ENCODE measurements around the gene CHD8. TPM values are rescaled to one million over a fixed set of nuclear protein-coding genes. Genes with fewer than 3 reads are reported as not detected.

CHD8 gene
- total and polyA plus RNA-seq, 2 of the 13 experiments (the other 11 are each of a cell fraction or from before 2014, with no cell fraction given) = 35.1 to 79.6 TPM

DNA sequence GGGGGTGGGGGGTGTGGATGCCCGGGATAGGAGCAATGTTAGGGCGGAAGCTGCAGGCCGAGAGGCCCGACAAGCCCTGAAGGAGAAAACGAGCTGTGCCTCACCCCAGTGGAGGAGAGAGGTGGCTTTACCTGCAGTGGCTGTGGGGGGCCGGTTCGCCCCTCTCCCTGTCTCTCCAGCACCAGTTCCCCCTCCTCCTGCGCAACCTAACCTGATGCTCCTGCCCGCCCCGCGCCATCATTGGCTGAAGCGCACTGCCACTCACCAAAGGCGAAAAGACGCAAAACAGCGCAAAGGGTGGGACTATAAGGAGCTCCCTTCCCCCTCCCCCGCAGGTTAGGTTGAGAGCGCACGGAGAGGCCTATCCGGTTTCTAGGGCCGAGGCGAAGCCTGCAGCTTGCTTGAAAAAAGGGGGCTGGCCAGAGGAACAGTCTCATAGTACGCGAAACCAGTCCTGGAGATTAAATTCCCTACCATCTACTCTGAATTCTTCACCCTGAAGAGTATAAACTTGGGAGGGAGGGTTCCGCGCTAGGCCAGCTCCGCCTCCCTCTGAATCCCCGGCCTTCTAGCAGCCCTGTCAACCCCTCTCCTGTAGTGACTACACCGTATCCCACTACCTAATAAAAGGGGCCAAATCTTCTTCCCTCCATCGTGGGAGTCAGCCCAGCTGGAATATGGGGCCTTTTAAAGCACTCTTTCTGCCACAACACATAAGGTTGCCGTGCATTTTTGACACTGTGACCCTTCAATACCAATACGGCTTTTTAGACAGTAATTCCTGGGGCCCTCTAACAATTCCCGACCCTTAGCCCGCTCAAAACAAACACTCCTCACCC lies 18.6 kb downstream of the CHD8 start (continued):
- TF ChIP-seq, protein P1, sequence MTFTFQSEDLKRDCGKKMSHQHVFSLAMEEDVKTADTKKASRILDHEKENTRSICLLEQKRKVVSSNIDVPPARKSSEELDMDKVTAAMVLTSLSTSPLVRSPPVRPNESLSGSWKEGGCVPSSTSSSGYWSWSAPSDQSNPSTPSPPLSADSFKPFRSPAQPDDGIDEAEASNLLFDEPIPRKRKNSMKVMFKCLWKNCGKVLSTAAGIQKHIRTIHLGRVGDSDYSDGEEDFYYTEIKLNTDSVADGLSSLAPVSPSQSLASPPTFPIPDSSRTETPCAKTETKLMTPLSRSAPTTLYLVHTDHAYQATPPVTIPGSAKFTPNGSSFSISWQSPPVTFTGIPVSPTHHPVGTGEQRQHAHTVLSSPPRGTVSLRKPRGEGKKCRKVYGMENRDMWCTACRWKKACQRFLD (CRISPR knock-in tag; IDR thresholded peaks at IDR 0.05; ENCODE audit: borderline replicate concordance) = no peak
- peak; percentile 48; the same call in 1 of the 2 replicates for TF ChIP-seq ZNF747 (CRISPR knock-in tag; IDR thresholded peaks at IDR 0.05; ENCODE audit: borderline replicate concordance)
- TF ChIP-seq SP4 (CRISPR knock-in tag; IDR thresholded peaks at IDR 0.05) = peak; percentile 99
- TF ChIP-seq, protein P2, sequence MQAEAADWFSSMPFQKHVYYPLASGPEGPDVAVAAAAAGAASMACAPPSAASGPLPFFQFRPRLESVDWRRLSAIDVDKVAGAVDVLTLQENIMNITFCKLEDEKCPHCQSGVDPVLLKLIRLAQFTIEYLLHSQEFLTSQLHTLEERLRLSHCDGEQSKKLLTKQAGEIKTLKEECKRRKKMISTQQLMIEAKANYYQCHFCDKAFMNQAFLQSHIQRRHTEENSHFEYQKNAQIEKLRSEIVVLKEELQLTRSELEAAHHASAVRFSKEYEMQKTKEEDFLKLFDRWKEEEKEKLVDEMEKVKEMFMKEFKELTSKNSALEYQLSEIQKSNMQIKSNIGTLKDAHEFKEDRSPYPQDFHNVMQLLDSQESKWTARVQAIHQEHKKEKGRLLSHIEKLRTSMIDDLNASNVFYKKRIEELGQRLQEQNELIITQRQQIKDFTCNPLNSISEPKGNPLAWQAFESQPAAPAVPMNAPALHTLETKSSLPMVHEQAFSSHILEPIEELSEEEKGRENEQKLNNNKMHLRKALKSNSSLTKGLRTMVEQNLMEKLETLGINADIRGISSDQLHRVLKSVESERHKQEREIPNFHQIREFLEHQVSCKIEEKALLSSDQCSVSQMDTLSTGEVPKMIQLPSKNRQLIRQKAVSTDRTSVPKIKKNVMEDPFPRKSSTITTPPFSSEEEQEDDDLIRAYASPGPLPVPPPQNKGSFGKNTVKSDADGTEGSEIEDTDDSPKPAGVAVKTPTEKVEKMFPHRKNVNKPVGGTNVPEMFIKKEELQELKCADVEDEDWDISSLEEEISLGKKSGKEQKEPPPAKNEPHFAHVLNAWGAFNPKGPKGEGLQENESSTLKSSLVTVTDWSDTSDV (CRISPR knock-in tag; IDR thresholded peaks at IDR 0.05) = peak; percentile 91; the same call in 1 of the 2 replicates
- TF ChIP-seq GABPB1 (CRISPR knock-in tag; IDR thresholded peaks at IDR 0.05) = peak; percentile 93
- peak; percentile 91 for TF ChIP-seq ELF1 (CRISPR knock-in tag; IDR thresholded peaks at IDR 0.05)
- no peak for TF ChIP-seq MATR3 (CRISPR knock-in tag; IDR thresholded peaks at IDR 0.05)
- TF ChIP-seq ZNF160 (CRISPR knock-in tag; IDR thresholded peaks at IDR 0.05) = no peak
- TF ChIP-seq, protein P3, sequence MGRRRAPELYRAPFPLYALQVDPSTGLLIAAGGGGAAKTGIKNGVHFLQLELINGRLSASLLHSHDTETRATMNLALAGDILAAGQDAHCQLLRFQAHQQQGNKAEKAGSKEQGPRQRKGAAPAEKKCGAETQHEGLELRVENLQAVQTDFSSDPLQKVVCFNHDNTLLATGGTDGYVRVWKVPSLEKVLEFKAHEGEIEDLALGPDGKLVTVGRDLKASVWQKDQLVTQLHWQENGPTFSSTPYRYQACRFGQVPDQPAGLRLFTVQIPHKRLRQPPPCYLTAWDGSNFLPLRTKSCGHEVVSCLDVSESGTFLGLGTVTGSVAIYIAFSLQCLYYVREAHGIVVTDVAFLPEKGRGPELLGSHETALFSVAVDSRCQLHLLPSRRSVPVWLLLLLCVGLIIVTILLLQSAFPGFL (CRISPR knock-in tag; IDR thresholded peaks at IDR 0.05) = no peak
- TF ChIP-seq, protein P4, sequence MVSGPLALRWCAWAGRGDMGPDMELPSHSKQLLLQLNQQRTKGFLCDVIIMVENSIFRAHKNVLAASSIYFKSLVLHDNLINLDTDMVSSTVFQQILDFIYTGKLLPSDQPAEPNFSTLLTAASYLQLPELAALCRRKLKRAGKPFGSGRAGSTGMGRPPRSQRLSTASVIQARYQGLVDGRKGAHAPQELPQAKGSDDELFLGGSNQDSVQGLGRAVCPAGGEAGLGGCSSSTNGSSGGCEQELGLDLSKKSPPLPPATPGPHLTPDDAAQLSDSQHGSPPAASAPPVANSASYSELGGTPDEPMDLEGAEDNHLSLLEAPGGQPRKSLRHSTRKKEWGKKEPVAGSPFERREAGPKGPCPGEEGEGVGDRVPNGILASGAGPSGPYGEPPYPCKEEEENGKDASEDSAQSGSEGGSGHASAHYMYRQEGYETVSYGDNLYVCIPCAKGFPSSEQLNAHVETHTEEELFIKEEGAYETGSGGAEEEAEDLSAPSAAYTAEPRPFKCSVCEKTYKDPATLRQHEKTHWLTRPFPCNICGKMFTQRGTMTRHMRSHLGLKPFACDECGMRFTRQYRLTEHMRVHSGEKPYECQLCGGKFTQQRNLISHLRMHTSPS (CRISPR knock-in tag; IDR thresholded peaks at IDR 0.05; ENCODE audit: low read depth) = no peak; the same call in 1 of the 2 replicates
- peak; percentile 77 for TF ChIP-seq RXRB (CRISPR knock-in tag; IDR thresholded peaks at IDR 0.05; ENCODE audit: borderline replicate concordance)
- no peak for TF ChIP-seq ZNF282 (IDR thresholded peaks at IDR 0.05; ENCODE audit: partially characterized antibody)
- TF ChIP-seq ZSCAN9 (CRISPR knock-in tag; IDR thresholded peaks at IDR 0.05; ENCODE audit: borderline replicate concordance) = peak; percentile 98
- TF ChIP-seq TEAD3 (CRISPR knock-in tag; optimal IDR thresholded peaks at IDR 0.05; ENCODE audit: borderline replicate concordance) = peak; percentile 65
- TF ChIP-seq ZNF570 (CRISPR knock-in tag; IDR thresholded peaks at IDR 0.05; ENCODE audit: borderline replicate concordance) = no peak
- no peak for TF ChIP-seq ZNF367 (CRISPR knock-in tag; IDR thresholded peaks at IDR 0.05; ENCODE audit: borderline replicate concordance)
- 0 out of 2 replicates have a peak, but pooled peaks have one; percentile 41 for TF ChIP-seq TBX3 (IDR thresholded peaks at IDR 0.05; ENCODE audit: borderline replicate concordance)
- TF ChIP-seq ZNF441 (CRISPR knock-in tag; IDR thresholded peaks at IDR 0.05; ENCODE audit: borderline replicate concordance) = peak; percentile 62
- no peak for TF ChIP-seq HOXA7 (CRISPR knock-in tag; IDR thresholded peaks at IDR 0.05)
- TF ChIP-seq ZFP41 (CRISPR knock-in tag; IDR thresholded peaks at IDR 0.05; ENCODE audit: borderline replicate concordance) = peak; percentile 67; the same call in 1 of the 2 replicates
- TF ChIP-seq GATA4 (IDR thresholded peaks at IDR 0.05; ENCODE audit: borderline replicate concordance, low read depth) = no peak
- no peak for TF ChIP-seq ZNF343 (CRISPR knock-in tag; IDR thresholded peaks at IDR 0.05)
